GM12874 (cell line): ENCODE measurements around the gene NOS3.

ENCODE experiments used
- TF ChIP-seq, protein P1 (sequence below): IDR thresholded peaks from 2 replicates; pipeline ENCODE4 v1.5.1; 2011; ENCODE audit warnings: low read depth, mild to moderate bottlenecking, control low read depth, low read length, moderate library complexity; ENCODE audit not compliant: insufficient read depth

Gene NOS3

DNA sequence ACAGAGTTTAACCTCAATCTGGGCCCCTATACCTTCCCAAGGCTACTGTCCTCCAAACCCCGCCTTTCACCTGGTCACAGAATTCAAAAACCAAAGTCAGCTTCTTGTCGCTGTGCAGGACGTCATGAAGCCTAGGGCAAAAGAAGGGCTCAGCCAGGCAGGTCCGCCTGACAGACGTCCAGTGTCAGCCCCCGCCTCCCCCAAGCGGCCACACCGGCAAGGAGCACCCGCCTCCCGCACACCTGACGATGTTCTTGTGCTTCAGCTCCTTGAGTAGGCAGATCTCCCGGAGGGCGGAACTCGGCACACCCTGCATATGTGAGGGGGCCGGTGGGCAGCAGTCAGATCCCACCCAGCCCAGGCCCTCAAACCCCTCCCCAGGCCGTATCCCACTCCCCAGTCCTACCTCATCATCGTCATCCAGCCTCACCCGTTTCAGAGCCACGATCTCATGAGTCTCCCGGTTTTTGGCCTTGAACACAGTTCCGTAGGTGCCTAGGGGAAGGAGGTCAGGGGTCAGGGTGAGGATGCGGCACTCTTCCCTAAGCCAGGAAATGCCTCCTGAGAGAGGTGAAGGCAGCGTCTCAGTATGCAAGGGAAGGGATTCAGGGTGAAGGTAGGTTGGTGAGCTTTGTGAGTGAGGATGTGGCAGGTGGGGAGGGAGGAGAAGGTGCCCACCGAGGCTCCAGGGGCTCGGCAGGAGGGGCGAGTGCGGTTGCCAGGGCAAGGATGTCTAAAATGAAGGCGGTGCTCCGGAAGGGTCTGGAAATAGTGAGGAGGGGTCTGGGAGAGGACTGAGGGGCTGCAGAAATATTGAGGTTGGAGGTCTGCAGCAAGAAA is 66.1 kb downstream of the NOS3 start:
- TF ChIP-seq, protein P1, sequence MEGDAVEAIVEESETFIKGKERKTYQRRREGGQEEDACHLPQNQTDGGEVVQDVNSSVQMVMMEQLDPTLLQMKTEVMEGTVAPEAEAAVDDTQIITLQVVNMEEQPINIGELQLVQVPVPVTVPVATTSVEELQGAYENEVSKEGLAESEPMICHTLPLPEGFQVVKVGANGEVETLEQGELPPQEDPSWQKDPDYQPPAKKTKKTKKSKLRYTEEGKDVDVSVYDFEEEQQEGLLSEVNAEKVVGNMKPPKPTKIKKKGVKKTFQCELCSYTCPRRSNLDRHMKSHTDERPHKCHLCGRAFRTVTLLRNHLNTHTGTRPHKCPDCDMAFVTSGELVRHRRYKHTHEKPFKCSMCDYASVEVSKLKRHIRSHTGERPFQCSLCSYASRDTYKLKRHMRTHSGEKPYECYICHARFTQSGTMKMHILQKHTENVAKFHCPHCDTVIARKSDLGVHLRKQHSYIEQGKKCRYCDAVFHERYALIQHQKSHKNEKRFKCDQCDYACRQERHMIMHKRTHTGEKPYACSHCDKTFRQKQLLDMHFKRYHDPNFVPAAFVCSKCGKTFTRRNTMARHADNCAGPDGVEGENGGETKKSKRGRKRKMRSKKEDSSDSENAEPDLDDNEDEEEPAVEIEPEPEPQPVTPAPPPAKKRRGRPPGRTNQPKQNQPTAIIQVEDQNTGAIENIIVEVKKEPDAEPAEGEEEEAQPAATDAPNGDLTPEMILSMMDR = no peak

DNA sequence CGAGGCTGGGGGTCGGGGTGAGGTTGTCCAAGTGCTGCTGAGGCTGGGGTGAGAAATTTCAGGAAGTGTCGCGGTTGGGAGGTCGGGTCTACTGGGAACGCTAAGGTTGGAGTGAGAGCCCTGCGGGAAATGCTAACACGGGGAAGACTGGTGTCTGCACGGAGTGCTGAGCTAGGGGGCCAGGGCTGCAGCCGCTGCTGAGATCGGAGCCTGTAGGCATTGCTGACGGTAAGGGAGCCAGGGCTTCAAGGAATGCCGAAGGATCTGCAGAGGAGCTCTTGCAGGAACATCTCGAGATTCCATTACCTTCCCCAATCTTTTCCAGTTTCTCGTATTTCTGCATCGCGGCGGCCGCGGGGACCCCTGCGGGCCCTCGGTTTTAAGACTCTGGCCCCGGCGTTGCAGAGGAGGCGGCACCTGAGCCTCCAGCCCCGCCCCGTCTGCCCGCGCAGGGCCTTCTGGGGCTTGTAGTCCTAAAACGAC is 66.7 kb downstream of the NOS3 start, which contains the start of gene CDK5:
CDK5 (minus strand) TSS at position 392 of the 483 bp plus-strand sequence; CDS start at position 343, 49 bp downstream.
- TF ChIP-seq, protein P1 = no peak

DNA sequence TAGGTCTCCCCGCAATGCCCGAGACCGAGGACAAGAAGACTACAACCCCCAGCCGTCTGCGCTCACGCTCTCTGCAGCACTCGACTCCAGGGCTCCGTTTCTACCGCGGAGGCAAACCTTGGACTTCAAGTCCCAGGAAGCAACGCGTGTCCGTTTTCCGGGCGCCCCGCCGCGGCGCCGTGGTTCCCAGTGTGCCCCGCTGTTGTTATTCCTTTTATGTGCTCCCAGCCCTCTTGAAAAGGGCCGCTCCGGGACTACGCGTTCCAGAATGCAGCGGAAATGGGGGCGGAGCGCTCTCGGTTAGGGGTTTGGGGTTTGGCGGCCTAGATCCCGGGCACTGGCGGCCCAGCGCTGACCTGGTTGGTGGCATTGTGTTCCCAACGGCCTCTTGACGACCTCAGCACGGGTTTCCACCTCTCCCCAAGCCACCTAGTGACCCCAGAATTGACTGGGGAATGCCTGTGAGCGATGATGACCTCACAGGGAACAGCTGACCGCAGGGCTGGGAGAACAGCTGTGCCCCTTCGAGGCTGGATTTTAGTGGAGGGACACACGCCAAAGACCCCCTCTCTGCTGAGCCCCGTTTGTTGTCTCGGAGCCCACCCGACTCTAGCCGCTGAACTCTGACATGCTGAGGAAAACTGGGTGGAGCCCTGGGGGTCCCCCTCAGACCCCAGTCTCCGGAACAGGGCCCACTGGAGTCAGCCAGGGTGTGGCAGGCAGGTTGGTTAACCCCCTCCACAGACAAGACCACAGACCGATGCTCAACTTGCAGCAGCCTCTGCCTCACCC is 67.4 kb downstream of the NOS3 start:
- TF ChIP-seq, protein P1 = no peak

DNA sequence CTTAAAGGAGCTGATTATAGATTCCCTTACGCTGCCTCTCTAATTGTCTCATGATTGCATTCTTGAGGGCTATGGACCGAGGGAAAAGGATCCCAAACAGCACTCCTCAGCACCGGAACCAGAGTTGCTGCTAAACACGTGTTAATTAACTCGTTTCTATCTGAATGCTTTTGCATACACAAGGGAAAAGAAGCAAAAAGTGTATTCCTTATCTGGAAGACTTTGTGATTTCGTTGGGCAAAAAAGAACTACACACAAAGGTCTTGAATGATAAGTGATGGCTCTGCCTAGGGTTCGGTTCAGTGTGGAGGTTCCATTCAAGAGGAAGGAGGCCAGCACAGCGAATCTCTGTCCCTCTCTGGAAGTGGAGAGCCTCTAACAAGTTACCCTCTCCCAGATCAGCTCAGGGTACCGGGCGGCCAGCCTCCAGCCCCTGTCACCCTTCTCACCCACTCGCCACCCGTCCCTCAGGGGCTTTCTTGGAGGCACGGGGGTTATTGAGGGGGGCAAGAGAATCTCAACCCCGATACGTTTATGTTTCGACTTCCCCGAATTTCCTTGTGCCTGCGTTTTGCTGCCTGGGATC is 68.1 kb downstream of the NOS3 start:
- TF ChIP-seq, protein P1 = no peak

DNA sequence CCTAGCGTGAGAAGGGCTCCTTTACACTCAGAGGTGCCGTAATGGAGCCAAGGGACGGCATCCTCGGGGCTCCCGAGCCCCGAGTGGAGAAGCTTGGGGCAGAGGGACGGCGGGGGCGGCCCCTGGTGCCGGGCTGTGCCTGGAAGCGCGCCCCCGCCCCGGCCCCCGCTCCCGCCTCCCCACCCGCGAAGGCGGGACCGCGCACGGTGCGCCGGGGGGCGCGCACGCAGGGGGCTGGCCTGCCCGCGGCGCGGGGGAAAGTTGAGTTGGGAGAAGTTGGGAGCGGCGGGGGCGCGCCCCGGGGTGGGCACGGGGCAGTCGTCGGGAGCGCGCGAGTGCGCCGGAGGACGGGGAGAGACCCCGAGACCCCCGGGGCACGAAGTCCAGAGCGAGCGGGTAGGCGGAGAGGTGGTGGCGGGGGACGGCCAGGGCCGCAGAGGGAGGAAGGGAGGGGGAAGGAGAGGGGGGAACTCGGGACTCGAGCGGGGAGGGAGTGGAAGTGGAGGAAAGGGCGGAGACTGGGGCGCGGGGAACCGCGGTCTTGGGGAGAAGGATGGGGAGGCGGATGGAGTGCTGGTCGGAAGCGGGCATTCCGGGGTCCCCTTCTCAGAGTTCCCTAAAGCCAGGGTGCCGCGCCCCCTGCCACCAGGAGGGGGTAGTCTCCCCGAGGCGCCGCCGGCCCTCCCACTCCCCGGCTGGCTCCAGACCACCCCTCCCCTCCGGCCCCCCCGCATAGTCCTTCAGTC is 68.7 kb downstream of the NOS3 start, which contains the start of gene SLC4A2:
SLC4A2 (plus strand) TSS at position 223 of the 746 bp plus-strand sequence. CDS start 2,399 bp downstream, outside the sequence.
- TF ChIP-seq, protein P1 = peak; percentile 78

DNA sequence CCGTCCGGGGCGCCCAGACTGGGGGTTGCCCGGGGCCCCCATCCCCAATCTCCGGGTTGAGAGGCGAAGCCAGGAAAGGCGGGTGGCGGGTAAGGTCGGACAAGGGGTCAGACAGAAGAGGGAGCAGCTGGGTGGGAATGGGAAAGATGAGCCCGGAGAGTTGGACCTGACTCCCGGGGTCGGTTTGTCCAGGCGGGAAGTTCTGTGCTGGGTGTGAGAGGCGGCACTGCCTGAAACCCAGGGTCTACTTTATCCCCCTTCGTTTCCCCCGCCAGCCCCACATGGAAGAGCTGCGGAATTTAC is 69.2 kb downstream of the NOS3 start:
- TF ChIP-seq, protein P1 = no peak
